Measurements from ENCODE around the gene PEA15.

- no peak for TF ChIP-seq POLR2A (IDR thresholded peaks at IDR 0.05; ENCODE audit: borderline replicate concordance, extremely low read depth, insufficient read depth, insufficient read length)
- no peak for TF ChIP-seq CEBPB (IDR thresholded peaks at IDR 0.05; ENCODE audit: low read depth)
- TF ChIP-seq CTCF (IDR thresholded peaks at IDR 0.05 in 2 of 3, conservative IDR thresholded peaks at IDR 0.05 in 1 of 3; ENCODE audit: borderline replicate concordance in 1 of 3, insufficient read depth in 1 of 3, low read depth in 2 of 3, low read length in 2 of 3) = peak in 2 of 3 experiments; percentile 21 to 44; a peak in 3 of 6 replicates
- TF ChIP-seq SP1 (IDR thresholded peaks at IDR 0.05; ENCODE audit: low read depth) = no peak
- TF ChIP-seq EZH2 (IDR thresholded peaks at IDR 0.05) = no peak
- no peak for TF ChIP-seq POLR2AphosphoS5 (IDR thresholded peaks at IDR 0.05; ENCODE audit: low read depth, low read length)
- TF ChIP-seq CBX3 (IDR thresholded peaks at IDR 0.05; ENCODE audit: low read depth) = no peak
- no peak for TF ChIP-seq SRF (IDR thresholded peaks at IDR 0.05; ENCODE audit: low read depth)
Measured at GRCh38 chr1:160167580-160167979, 37.6 kb upstream of the PEA15 start.
